H9 (cell line): Measurements from ENCODE around the gene PRKX. TPM values are rescaled to one million over a fixed set of nuclear protein-coding genes. Genes with fewer than 3 reads are reported as not detected.

Experiments
- DNase-seq: peaks from one replicate; pipeline ENCODE4 v3.0.0-alpha.2; 2017
- H2AFZ ChIP-seq: one replicate; pipeline ENCODE4 v1.6.1; 2013; ENCODE audit warnings: mild to moderate bottlenecking, low read length, control low read depth, moderate library complexity
- H2AK5ac ChIP-seq: 2 replicates; pipeline ENCODE4 v1.6.1; 2013; ENCODE audit warnings: low read length, control low read depth, mixed read lengths; ENCODE audit not compliant: insufficient read length
- H2BK120ac ChIP-seq: one replicate; pipeline ENCODE4 v1.6.1; 2013; ENCODE audit warnings: low read depth, mild to moderate bottlenecking, low read length, control low read depth, inconsistent platforms; ENCODE audit not compliant: poor library complexity, severe bottlenecking
- H2BK12ac ChIP-seq: 2 replicates; pipeline ENCODE4 v1.6.1; 2013; ENCODE audit warnings: low read length, control low read depth, mixed read lengths, low read depth; ENCODE audit not compliant: insufficient read length
- H2BK15ac ChIP-seq: 2 replicates; pipeline ENCODE4 v1.6.1; 2013; ENCODE audit warnings: low read depth, low read length, control low read depth
- H2BK20ac ChIP-seq: one replicate; pipeline ENCODE4 v1.6.1; 2013; ENCODE audit warnings: low read depth, mild to moderate bottlenecking, low read length, control low read depth, inconsistent platforms; ENCODE audit not compliant: poor library complexity, severe bottlenecking
- H2BK5ac ChIP-seq: 2 replicates; pipeline ENCODE4 v1.6.1; 2013; ENCODE audit warnings: low read length, control low read depth, mixed read lengths; ENCODE audit not compliant: insufficient read length
- H3K14ac ChIP-seq: 2 replicates; pipeline ENCODE4 v1.6.1; 2013; ENCODE audit warnings: low read length, control low read depth; ENCODE audit not compliant: insufficient read depth
- H3K18ac ChIP-seq: 2 replicates; pipeline ENCODE4 v1.6.1; 2013; ENCODE audit warnings: low read depth, mild to moderate bottlenecking, mixed read lengths, low read length, control low read depth; ENCODE audit not compliant: insufficient read length
- H3K23ac ChIP-seq: 2 replicates; pipeline ENCODE4 v1.6.1; 2013; ENCODE audit warnings: low read length, control low read depth, mixed read lengths, low read depth; ENCODE audit not compliant: insufficient read length
- H3K23me2 ChIP-seq: 2 replicates; pipeline ENCODE4 v1.6.1; 2013; ENCODE audit warnings: low read depth, mild to moderate bottlenecking, mixed read lengths, low read length, control low read depth; ENCODE audit not compliant: insufficient read length, poor library complexity, severe bottlenecking
- H3K27ac ChIP-seq: 2 replicates; pipeline ENCODE4 v1.5.1; 2013; ENCODE audit warnings: low read length, control low read depth, mixed read lengths, low read depth; ENCODE audit not compliant: insufficient read length
- H3K27me3 ChIP-seq: 2 replicates; pipeline ENCODE4 v1.6.1; 2013; ENCODE audit warnings: low read length, control low read depth, inconsistent platforms; ENCODE audit not compliant: insufficient read depth
- H3K4ac ChIP-seq: 2 replicates; pipeline ENCODE4 v1.6.1; 2013; ENCODE audit warnings: low read depth, mild to moderate bottlenecking, control low read depth, inconsistent platforms, low read length, moderate library complexity
- H3K4me1 ChIP-seq: 2 replicates; pipeline ENCODE4 v1.6.1; 2013; ENCODE audit warnings: low read length, control low read depth, inconsistent platforms; ENCODE audit not compliant: insufficient read depth
- H3K4me2 ChIP-seq: 2 replicates; pipeline ENCODE4 v1.6.1; 2013; ENCODE audit warnings: low read length, control low read depth, mixed read lengths; ENCODE audit not compliant: insufficient read length, insufficient read depth
- H3K56ac ChIP-seq: 2 replicates; pipeline ENCODE4 v1.6.1; 2013; ENCODE audit warnings: low read depth, mild to moderate bottlenecking, mixed read lengths, low read length, control low read depth; ENCODE audit not compliant: insufficient read length
- H3K79me1 ChIP-seq: 2 replicates; pipeline ENCODE4 v1.6.1; 2013; ENCODE audit warnings: low read depth, mild to moderate bottlenecking, moderate library complexity, low read length, control low read depth, inconsistent platforms; ENCODE audit not compliant: insufficient read depth, poor library complexity, severe bottlenecking
- H3K79me2 ChIP-seq: 2 replicates; pipeline ENCODE4 v1.6.1; 2013; ENCODE audit warnings: low read length, control low read depth, inconsistent platforms; ENCODE audit not compliant: insufficient read depth
- H3K9ac ChIP-seq: 2 replicates; pipeline ENCODE4 v1.6.1; 2013; ENCODE audit warnings: low read length, control low read depth, mixed read lengths; ENCODE audit not compliant: insufficient read length; ENCODE audit errors: extremely low read depth
- H3K9me3 ChIP-seq: one replicate; pipeline ENCODE4 v1.6.1; 2013; ENCODE audit warnings: low read depth, low read length, inconsistent platforms; ENCODE audit not compliant: control insufficient read depth
- H3T11ph ChIP-seq: one replicate; pipeline ENCODE4 v1.6.1; 2013; ENCODE audit warnings: mild to moderate bottlenecking, low read length, control low read depth, inconsistent platforms
- H4K20me1 ChIP-seq: one replicate; pipeline ENCODE4 v1.6.1; 2013; ENCODE audit not compliant: control insufficient read depth, insufficient read length, insufficient read depth
- H4K5ac ChIP-seq: 2 replicates; pipeline ENCODE4 v1.6.1; 2013; ENCODE audit warnings: low read depth, mild to moderate bottlenecking, mixed read lengths, low read length, control low read depth; ENCODE audit not compliant: insufficient read length
- H4K8ac ChIP-seq: replicated peaks from 2 replicates; pipeline ENCODE4 v1.6.1; 2013; ENCODE audit warnings: low read length, control low read depth, mixed read lengths, low read depth; ENCODE audit not compliant: insufficient read length
- H4K91ac ChIP-seq: 2 replicates; pipeline ENCODE4 v1.6.1; 2013; ENCODE audit warnings: low read depth, mild to moderate bottlenecking, moderate library complexity, mixed read lengths, low read length, control low read depth; ENCODE audit not compliant: insufficient read length
- H3K27ac Mint-ChIP-seq, 3 experiments: 2 replicates in 2 of 3; 3 replicates in 1 of 3; pipeline ENCODE4 v1.8.0; 2020 to 2021; ENCODE audit warnings: mixed read lengths in 3 of 3, mild to moderate bottlenecking in 1 of 3, moderate library complexity in 1 of 3
- H3K27me3 Mint-ChIP-seq: 2 replicates; pipeline ENCODE4 v1.8.0; 2021; ENCODE audit warnings: low read depth, mild to moderate bottlenecking, moderate library complexity, mixed read lengths
- H3K36me3 Mint-ChIP-seq, 3 experiments: 2 replicates in 2 of 3; 3 replicates in 1 of 3; pipeline ENCODE4 v1.8.0; 2020 to 2021; ENCODE audit warnings: low read depth in 3 of 3, mixed read lengths in 3 of 3; ENCODE audit not compliant: insufficient read depth in 1 of 3
- H3K4me1 Mint-ChIP-seq, 2 experiments: 2 replicates each; pipeline ENCODE4 v1.8.0; 2020; ENCODE audit warnings: mixed read lengths in 2 of 2
- H3K4me3 Mint-ChIP-seq, 2 experiments: 2 replicates in 1 of 2; 3 replicates in 1 of 2; pipeline ENCODE4 v1.8.0; 2020 to 2021; ENCODE audit warnings: mild to moderate bottlenecking in 2 of 2, mixed read lengths in 2 of 2, moderate library complexity in 1 of 2
- H3K9me3 Mint-ChIP-seq, 2 experiments: 2 replicates in 1 of 2; 3 replicates in 1 of 2; pipeline ENCODE4 v1.8.0; 2020; ENCODE audit warnings: mild to moderate bottlenecking in 2 of 2, mixed read lengths in 2 of 2, moderate library complexity in 1 of 2
- CTCF ChIP-seq: fragments of 200-600 bp; sonication (generic); conservative IDR thresholded peaks from 3 replicates; pipeline ENCODE4 v1.8.0; 2021; ENCODE audit warnings: antibody characterized with exemption, mild to moderate bottlenecking
- WGBS: extraction: QIAGEN DNeasy Blood & Tissue Kit; methylation state at CpG from one replicate; pipeline ENCODE4 v1.1.7; 2013; ENCODE audit warnings: missing lambda C conversion rate, low lambda C conversion rate, mixed read lengths; ENCODE audit not compliant: insufficient read length; ENCODE audit errors: extremely low coverage; 5-methylcytosine and 5-hydroxymethylcytosine counted together
- total RNA-seq: library from RNA; stranded (reverse); gene quantifications from 2 replicates; pipeline ENCODE4 v1.2.1, GENCODE V29; 2021

Gene PRKX
- total RNA-seq, 1 experiment from 2014 or later: 108 TPM

GRCh38 chrX:3653111-3653510 is 60.3 kb downstream of the PRKX start:
- peaks cover 15 to 38% (median 28%) of the 10 kb centered on the region in 3 experiments for H3K36me3 Mint-ChIP-seq

More at GRCh38 chrX:3653111-3653510, 60.3 kb downstream of the PRKX start:
- no peaks in the 10 kb centered on the region for H3K4me1 Mint-ChIP-seq
- TF ChIP-seq CTCF: no peak
- H2AFZ ChIP-seq: no peak overlapping the region
- H3K56ac ChIP-seq: no peak overlapping the region
- H4K20me1 ChIP-seq: no peaks in the 10 kb centered on the region
- H3K27me3 ChIP-seq: no peaks in the 10 kb centered on the region
- H3T11ph ChIP-seq: no peak overlapping the region
- no peak overlapping the region for H2BK15ac ChIP-seq
- H3K4ac ChIP-seq: no peak overlapping the region
- no peak overlapping the region for H3K4me3 Mint-ChIP-seq
- no peak overlapping the region for H4K8ac ChIP-seq
- H3K27ac ChIP-seq: no peak overlapping the region
- H3K79me2 ChIP-seq: no peaks in the 10 kb centered on the region
- no peaks in the 10 kb centered on the region for H3K27me3 Mint-ChIP-seq
- no peak overlapping the region for H2AK5ac ChIP-seq
- no peak overlapping the region for H3K18ac ChIP-seq
- H2BK20ac ChIP-seq: no peak overlapping the region
- no peaks in the 10 kb centered on the region; a peak in 1 of 5 replicates for H3K9me3 Mint-ChIP-seq
- H3K4me1 ChIP-seq: no peaks in the 10 kb centered on the region
- no peak for DNase-seq
- no peak overlapping the region for H3K27ac Mint-ChIP-seq
- no CpG with 5 or more reads among the region's 13 CpGs for WGBS
- no peak overlapping the region for H3K9ac ChIP-seq
- no peak overlapping the region for H4K91ac ChIP-seq
- H2BK12ac ChIP-seq: no peak overlapping the region
- H3K14ac ChIP-seq: no peak overlapping the region
- H3K4me2 ChIP-seq: no peak overlapping the region
- no peak overlapping the region for H2BK5ac ChIP-seq
- H3K23me2 ChIP-seq: no peaks in the 10 kb centered on the region
- H2BK120ac ChIP-seq: no peak overlapping the region
- H3K9me3 ChIP-seq: no peaks in the 10 kb centered on the region
- no peak overlapping the region for H3K23ac ChIP-seq
- no peak overlapping the region for H4K5ac ChIP-seq
- H3K79me1 ChIP-seq: no peaks in the 10 kb centered on the region
